HEK293T (cell line): ENCODE measurements around the gene ARHGAP26.

Experiments used
- BHLHE40 ChIP-seq: fragments of 450-650 bp; IDR thresholded peaks from 2 replicates; pipeline ENCODE4 v1.6.1; 2016; ENCODE audit warnings: mild to moderate bottlenecking, moderate library complexity, borderline replicate concordance
- HDGF ChIP-seq: fragments of 450-650 bp; IDR thresholded peaks from 2 replicates; pipeline ENCODE4 v1.6.1; 2017; ENCODE audit warnings: antibody characterized with exemption, borderline replicate concordance
- SP1 ChIP-seq: fragments of 450-650 bp; IDR thresholded peaks from 2 replicates; pipeline ENCODE4 v1.6.1; 2017

GRCh38 chr5:143243103-143243502 lies 472.9 kb downstream of the ARHGAP26 start:
- TF ChIP-seq HDGF = no peak
- no peak for TF ChIP-seq SP1
- no peak for TF ChIP-seq BHLHE40
